Measurements from ENCODE around the gene OGFR.

DNA sequence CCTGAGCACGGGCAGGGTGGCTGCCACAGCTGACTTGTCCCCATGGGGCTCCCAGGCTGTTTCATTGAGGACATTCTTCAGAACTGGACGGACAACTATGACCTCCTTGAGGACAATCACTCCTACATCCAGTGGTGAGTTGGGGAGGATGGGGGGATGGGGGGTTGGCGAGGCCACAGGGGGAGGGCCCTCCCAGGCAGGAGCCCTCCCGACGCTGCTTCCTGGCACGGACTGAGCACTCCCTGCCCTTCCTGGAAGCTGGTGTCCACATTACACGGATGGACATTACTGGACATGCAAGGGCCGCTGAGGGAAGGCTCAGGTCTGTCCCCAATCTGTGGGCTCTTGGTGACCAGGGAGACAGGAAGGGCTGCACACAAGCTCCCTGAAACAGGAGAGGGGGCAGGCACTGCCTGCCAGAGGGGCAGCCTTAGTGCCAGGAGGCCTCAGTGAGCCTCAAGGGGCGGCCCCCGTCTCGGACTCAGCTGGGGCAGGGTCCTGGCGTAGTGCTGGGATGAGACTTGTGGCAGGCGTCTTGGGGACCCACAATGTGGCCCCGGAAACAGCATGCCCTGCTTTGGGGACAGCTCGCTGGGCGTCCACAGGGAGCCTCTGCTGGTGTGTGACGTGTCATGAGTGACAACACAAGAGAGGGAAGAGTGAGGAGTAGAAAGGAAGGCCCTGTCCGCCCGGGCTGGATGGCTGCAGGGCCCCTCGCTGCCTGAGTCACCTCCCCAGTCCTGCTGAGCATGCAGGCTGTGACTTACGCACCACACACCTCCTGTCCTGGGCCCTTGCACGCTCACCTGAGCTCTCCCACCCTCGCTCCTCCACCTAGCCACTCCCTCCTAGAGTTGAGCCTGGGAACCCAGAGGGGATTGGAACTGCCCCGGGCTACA is 5.1 kb downstream of the OGFR start:
- no peak for TF ChIP-seq EZH2 (IDR thresholded peaks at IDR 0.05; ENCODE audit: insufficient read depth, poor library complexity, severe bottlenecking)
- TF ChIP-seq EZH2phosphoT487 (IDR thresholded peaks at IDR 0.05; ENCODE audit: insufficient read depth, low read depth) = no peak
